ENCODE data around the gene RPS27A. TPM values are rescaled to one million over a fixed set of nuclear protein-coding genes. Genes with fewer than 3 reads are reported as not detected.

The RPS27A gene
- total and polyA plus RNA-seq, 10 of the 15 experiments (the other 5 are each of a cell fraction or from before 2014, with no cell fraction given), result 1,460 to 4,705 (median 1,996) TPM

DNA sequence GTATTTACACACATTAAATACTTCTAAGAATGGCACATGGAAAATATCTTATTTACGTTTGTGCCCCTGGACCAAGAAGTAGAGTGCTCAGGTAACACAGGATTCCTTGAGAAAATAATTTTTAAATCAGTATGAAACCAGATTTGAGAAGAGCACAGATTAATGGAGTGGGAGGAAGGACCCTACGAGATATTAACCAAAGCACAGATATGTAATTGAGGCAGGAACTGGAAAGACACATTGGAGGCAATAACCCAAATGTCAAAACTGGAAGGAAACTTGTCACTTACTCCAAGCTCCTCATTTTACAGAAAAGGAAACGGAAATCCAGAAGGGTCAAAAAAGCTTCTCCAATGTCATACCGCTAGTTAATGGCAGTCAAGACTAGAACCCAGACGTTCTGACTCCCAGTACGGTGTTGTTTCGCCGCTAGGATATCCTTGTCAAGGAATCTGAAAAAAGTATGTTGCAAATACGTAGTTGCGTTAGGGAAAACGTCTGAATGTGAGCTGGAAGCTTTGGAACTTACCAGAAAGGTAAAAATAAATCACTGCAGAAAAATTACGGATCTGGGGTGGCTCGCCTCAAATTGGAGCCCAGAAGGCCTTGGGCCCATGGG, 35.9 kb downstream of the RPS27A start:
- intact Hi-C loops (cut with micrococcal nuclease; ENCODE audit: unreplicated experiment), result loop anchor here (5.0 kb wide), 1 partner anchor 36 kb away; the partner anchor contains the start of genes CLHC1 and RPS27A
- H2AFZ ChIP-seq (ENCODE audit: control insufficient read depth, low read depth, low read length), result peak overlapping the region; percentile 98
- peak overlapping the region; percentile 83 for H3K27ac ChIP-seq (ENCODE audit: control insufficient read depth, insufficient read depth)
- no peaks in the 10 kb centered on the region for H3K9me3 ChIP-seq (replicated peaks; ENCODE audit: control insufficient read depth, insufficient read depth, low read length)
- peak overlapping the region; percentile 85 for H3K4me3 ChIP-seq
- H3K36me3 ChIP-seq (ENCODE audit: control insufficient read depth in 2 of 2, insufficient read depth in 2 of 2, low read length in 1 of 2), result peaks cover 2 to 8% of the 10 kb centered on the region in 2 experiments; a peak in 2 of 4 replicates
- H3K9ac ChIP-seq (ENCODE audit: control insufficient read depth, insufficient read depth, low read length), result peak overlapping the region; percentile 98
- in situ Hi-C loops (cut with MboI), result no loop called here
- H4K20me1 ChIP-seq (ENCODE audit: control insufficient read depth, insufficient read depth), result no peaks in the 10 kb centered on the region
- TF ChIP-seq LARP7 (IDR thresholded peaks at IDR 0.05) (no peak), YY1 (IDR thresholded peaks at IDR 0.05; ENCODE audit: low read depth, low read length) (0 out of 2 replicates have a peak, but pooled peaks have one; percentile 14), NFIC (IDR thresholded peaks at IDR 0.05; ENCODE audit: low read depth, low read length) (0 out of 2 replicates have a peak, but pooled peaks have one; percentile 18)
- TF ChIP-seq, protein P1, sequence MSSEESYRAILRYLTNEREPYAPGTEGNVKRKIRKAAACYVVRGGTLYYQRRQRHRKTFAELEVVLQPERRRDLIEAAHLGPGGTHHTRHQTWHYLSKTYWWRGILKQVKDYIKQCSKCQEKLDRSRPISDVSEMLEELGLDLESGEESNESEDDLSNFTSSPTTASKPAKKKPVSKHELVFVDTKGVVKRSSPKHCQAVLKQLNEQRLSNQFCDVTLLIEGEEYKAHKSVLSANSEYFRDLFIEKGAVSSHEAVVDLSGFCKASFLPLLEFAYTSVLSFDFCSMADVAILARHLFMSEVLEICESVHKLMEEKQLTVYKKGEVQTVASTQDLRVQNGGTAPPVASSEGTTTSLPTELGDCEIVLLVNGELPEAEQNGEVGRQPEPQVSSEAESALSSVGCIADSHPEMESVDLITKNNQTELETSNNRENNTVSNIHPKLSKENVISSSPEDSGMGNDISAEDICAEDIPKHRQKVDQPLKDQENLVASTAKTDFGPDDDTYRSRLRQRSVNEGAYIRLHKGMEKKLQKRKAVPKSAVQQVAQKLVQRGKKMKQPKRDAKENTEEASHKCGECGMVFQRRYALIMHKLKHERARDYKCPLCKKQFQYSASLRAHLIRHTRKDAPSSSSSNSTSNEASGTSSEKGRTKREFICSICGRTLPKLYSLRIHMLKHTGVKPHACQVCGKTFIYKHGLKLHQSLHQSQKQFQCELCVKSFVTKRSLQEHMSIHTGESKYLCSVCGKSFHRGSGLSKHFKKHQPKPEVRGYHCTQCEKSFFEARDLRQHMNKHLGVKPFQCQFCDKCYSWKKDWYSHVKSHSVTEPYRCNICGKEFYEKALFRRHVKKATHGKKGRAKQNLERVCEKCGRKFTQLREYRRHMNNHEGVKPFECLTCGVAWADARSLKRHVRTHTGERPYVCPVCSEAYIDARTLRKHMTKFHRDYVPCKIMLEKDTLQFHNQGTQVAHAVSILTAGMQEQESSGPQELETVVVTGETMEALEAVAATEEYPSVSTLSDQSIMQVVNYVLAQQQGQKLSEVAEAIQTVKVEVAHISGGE (CRISPR knock-in tag; IDR thresholded peaks at IDR 0.05), result no peak
- ChIA-PET SMC1A (ENCODE audit: uncharacterized antibody, unreplicated experiment) (interaction anchor here (0.8 kb wide), 1 partner anchor 15 kb away, joined by 3 read pairs; no protein-coding TSS in a partner anchor), POLR2A (interaction anchor here (0.5 kb wide), 1 partner anchor 27 kb away, joined by 4 read pairs; no protein-coding TSS in a partner anchor), CTCF (interaction anchor here (1.1 to 1.4 kb wide), 2 partner anchors 13 to 163 kb away, joined by 3 read pairs; no protein-coding TSS in a partner anchor), RAD21 (ENCODE audit: unreplicated experiment) (no interaction called here)
- H3K79me2 ChIP-seq (ENCODE audit: control insufficient read depth, insufficient read depth, low read length), result peaks cover 11% of the 10 kb centered on the region
- peak; percentile 17 for ATAC-seq
- no peaks in the 10 kb centered on the region for H3K27me3 ChIP-seq (replicated peaks in 1 of 2; ENCODE audit: control insufficient read depth in 2 of 2, insufficient read depth in 2 of 2, low read length in 1 of 2)
- H3K4me2 ChIP-seq (ENCODE audit: control insufficient read depth, insufficient read depth), result peak overlapping the region; percentile 52
- BruUV-seq (replicated peaks), result TSS peak; percentile 96
- FAIRE-seq, result no peak
- no peak for DNase-seq (ENCODE audit: low read depth, low spot score)
- 6% methylated on average over 13 of the region's 13 CpGs for WGBS (ENCODE audit: insufficient coverage, insufficient replicate concordance, low lambda C conversion rate, missing lambda C conversion rate)
- no peaks in the 10 kb centered on the region for H3K4me1 ChIP-seq (ENCODE audit: control insufficient read depth, insufficient read depth, low read length)

Data from GM12878 (cell line).